Measurements from ENCODE around the gene SMIM20. TPM values are rescaled to one million over a fixed set of nuclear protein-coding genes. Genes with fewer than 3 reads are reported as not detected.

The SMIM20 gene
- total and polyA plus RNA-seq, 2 of the 4 experiments (the other 2 are of a cell fraction), result 13.6 to 23.1 TPM

DNA sequence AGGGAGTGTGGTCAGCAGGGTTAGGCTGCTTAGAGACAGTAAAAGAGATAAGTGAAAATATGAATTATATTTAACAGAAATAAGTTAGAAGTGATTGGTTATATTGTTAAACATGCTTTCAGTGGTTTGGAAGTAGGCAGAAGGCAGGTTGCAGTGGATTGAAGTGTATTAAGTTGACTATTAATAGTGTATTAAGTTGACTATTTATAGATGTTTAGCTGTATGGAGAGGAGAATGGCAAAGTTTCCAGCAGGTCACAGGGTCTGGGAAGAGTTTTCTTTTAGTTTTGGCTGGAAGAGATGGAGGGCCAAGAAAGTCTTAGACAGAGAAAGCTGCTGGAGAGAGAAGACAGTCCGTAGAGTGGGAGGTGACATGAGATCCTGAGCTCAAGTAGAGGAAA, 7.9 kb downstream of the SMIM20 start:
- TF ChIP-seq MAZ (IDR thresholded peaks at IDR 0.05; ENCODE audit: borderline replicate concordance, low read depth, low read length) (no peak), FOS (IDR thresholded peaks at IDR 0.05; ENCODE audit: low read depth, low read length) (no peak), RCOR1 (IDR thresholded peaks at IDR 0.05; ENCODE audit: insufficient replicate concordance, low read length) (no peak), RAD21 (IDR thresholded peaks at IDR 0.05; ENCODE audit: low read length) (no peak), BHLHE40 (IDR thresholded peaks at IDR 0.05; ENCODE audit: low read depth, low read length) (no peak), USF2 (IDR thresholded peaks at IDR 0.05; ENCODE audit: low read depth, low read length) (no peak), POLR2A (IDR thresholded peaks at IDR 0.05; ENCODE audit: low read depth, low read length) (no peak), CEBPB (IDR thresholded peaks at IDR 0.05; ENCODE audit: low read depth, low read length) (no peak), MAFK (IDR thresholded peaks at IDR 0.05; ENCODE audit: low read depth, low read length) (no peak), RFX5 (IDR thresholded peaks at IDR 0.05; ENCODE audit: low read depth, low read length) (no peak), MXI1 (IDR thresholded peaks at IDR 0.05; ENCODE audit: borderline replicate concordance, low read depth, low read length) (no peak), ELK1 (IDR thresholded peaks at IDR 0.05; ENCODE audit: borderline replicate concordance, low read depth, low read length) (no peak), CHD1 (IDR thresholded peaks at IDR 0.05; ENCODE audit: low read depth, low read length) (no peak), SMC3 (IDR thresholded peaks at IDR 0.05; ENCODE audit: low read depth, low read length) (no peak), NFE2L2 (IDR thresholded peaks at IDR 0.05; ENCODE audit: low read depth, low read length) (no peak)
- TF ChIP-seq, protein P1, sequence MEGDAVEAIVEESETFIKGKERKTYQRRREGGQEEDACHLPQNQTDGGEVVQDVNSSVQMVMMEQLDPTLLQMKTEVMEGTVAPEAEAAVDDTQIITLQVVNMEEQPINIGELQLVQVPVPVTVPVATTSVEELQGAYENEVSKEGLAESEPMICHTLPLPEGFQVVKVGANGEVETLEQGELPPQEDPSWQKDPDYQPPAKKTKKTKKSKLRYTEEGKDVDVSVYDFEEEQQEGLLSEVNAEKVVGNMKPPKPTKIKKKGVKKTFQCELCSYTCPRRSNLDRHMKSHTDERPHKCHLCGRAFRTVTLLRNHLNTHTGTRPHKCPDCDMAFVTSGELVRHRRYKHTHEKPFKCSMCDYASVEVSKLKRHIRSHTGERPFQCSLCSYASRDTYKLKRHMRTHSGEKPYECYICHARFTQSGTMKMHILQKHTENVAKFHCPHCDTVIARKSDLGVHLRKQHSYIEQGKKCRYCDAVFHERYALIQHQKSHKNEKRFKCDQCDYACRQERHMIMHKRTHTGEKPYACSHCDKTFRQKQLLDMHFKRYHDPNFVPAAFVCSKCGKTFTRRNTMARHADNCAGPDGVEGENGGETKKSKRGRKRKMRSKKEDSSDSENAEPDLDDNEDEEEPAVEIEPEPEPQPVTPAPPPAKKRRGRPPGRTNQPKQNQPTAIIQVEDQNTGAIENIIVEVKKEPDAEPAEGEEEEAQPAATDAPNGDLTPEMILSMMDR (conservative IDR thresholded peaks at IDR 0.05; ENCODE audit: low read depth, low read length), result no peak
- Histone ChIP-seq H3K36me3 (ENCODE audit: control insufficient read depth, insufficient read depth, low read length) (peaks cover 2% of the 10 kb centered on the region; the same call in 1 of the 2 replicates), H3K4me2 (ENCODE audit: low read depth, low read length) (no peak overlapping the region), H3K9me3 (ENCODE audit: control insufficient read depth, insufficient read depth, low read length) (no peaks in the 10 kb centered on the region), H2AFZ (replicated peaks; ENCODE audit: low read length, poor library complexity) (no peak overlapping the region), H3K14ac (replicated peaks; ENCODE audit: low read depth, low read length) (no peak overlapping the region), H2BK120ac (ENCODE audit: low read depth, low read length) (no peak overlapping the region), H3K79me1 (ENCODE audit: low read depth in 1 of 2, low read length in 2 of 2) (peaks cover 16 to 18% of the 10 kb centered on the region in 2 experiments), H3K23ac (ENCODE audit: low read depth, low read length) (no peak overlapping the region), H2BK15ac (ENCODE audit: low read depth, low read length) (no peak overlapping the region), H2BK20ac (ENCODE audit: low read depth, low read length) (no peak overlapping the region), H3K4ac (ENCODE audit: low read depth, low read length) (no peak overlapping the region), H3K18ac (ENCODE audit: low read depth, low read length) (no peak overlapping the region), H4K20me1 (ENCODE audit: insufficient read depth, low read length) (no peaks in the 10 kb centered on the region), H4K8ac (ENCODE audit: low read depth in 2 of 2, low read length in 2 of 2) (no peak overlapping the region), H2AK5ac (ENCODE audit: low read depth, low read length) (no peak overlapping the region), H4K91ac (ENCODE audit: insufficient read depth, low read depth, low read length) (no peak overlapping the region), H3K27ac (ENCODE audit: insufficient read depth, low read length) (no peak overlapping the region), H3K56ac (ENCODE audit: extremely low read depth, insufficient read depth, low read length) (no peak overlapping the region), H2AK9ac (replicated peaks; ENCODE audit: low read depth, low read length, poor library complexity) (no peak overlapping the region), H2BK5ac (ENCODE audit: low read depth, low read length, poor library complexity, severe bottlenecking) (no peak overlapping the region), H3K4me1 (ENCODE audit: control insufficient read depth, insufficient read depth, low read length) (no peaks in the 10 kb centered on the region), H3K9ac (ENCODE audit: low read depth, low read length) (no peak overlapping the region), H3K4me3 (ENCODE audit: insufficient read depth, low read depth, low read length) (no peak overlapping the region), H3K27me3 (ENCODE audit: control insufficient read depth, insufficient read depth, low read length) (no peaks in the 10 kb centered on the region), H3K9me1 (ENCODE audit: insufficient read depth, low read length) (peaks cover 4% of the 10 kb centered on the region; the same call in 1 of the 2 replicates), H4K5ac (ENCODE audit: low read depth, low read length) (no peak overlapping the region)
- ChIA-PET CTCF (interaction anchor here (1.0 kb wide), 1 partner anchor 362 kb away, joined by 4 read pairs; no protein-coding TSS in a partner anchor), POLR2A (ENCODE audit: unreplicated experiment) (no interaction called here)
- in situ Hi-C loops (cut with MboI; ENCODE audit: low sequenced_read_pairs) (no loop called here), dilution Hi-C loops (cut with HindIII; ENCODE audit: low sequenced_read_pairs, unreplicated experiment) (no loop called here), intact Hi-C loops (cut with micrococcal nuclease) (loop anchor here (10.0 kb wide), 1 partner anchor 493 kb away; no protein-coding TSS in a partner anchor)
- DNase-seq, result no peak
- BruUV-seq (replicated peaks), result no TSS peak
- no peak for ATAC-seq (ENCODE audit: low read depth)
- WGBS, 2 experiments (ENCODE audit: extremely low coverage in 2 of 2, insufficient read length in 1 of 2), result no CpG with 5 or more reads among the region's 1 CpG

All from IMR-90 (cell line).